HCT116 (cell line): ENCODE results near the gene TMEM151A. TPM values are rescaled to one million over a fixed set of nuclear protein-coding genes. Genes with fewer than 3 reads are reported as not detected.

Experiments
- ATAC-seq: fragments of 200-7000 bp; cut with Tn5 transposase; 2 replicates; pipeline ENCODE4 v1.9.1; 2020; ENCODE audit warnings: mild to moderate bottlenecking, moderate library complexity
- BruUV-seq: library from RNA; stranded (reverse); fragments of 400-500 nt; replicated peaks from 2 replicates; lab custom pipeline; 2021; lab: Mats Ljungman, UMichigan
- CTCF ChIA-PET: fragments of 300-600 bp; sonication (Branson Sonifier 250); formaldehyde crosslinking; loops from one replicate; lab custom pipeline; 2021; ENCODE audit warnings: antibody characterized with exemption; lab: Charles Lee
- POLR2A ChIA-PET: fragments of 300-600, 350-600 bp; sonication (Branson Sonifier 250); formaldehyde crosslinking; loops from one replicate; lab custom pipeline; 2021; ENCODE audit warnings: antibody characterized with exemption; lab: Charles Lee
- RAD21 ChIA-PET, 2 experiments: fragments of 300-600 bp; sonication (Branson Sonifier 250); formaldehyde crosslinking; loops; one replicate each; lab custom pipeline; 2023; ENCODE audit warnings: low total read pairs in 2 of 2; ENCODE audit not compliant: uncharacterized antibody in 2 of 2, unreplicated experiment in 2 of 2, low non-redundant PET in 1 of 2; lab: Charles Lee
- DNase-seq: peaks from one replicate; pipeline ENCODE4 v3.0.0-alpha.2; 2010; ENCODE audit warnings: low read depth, low spot score
- H2AFZ ChIP-seq: fragments of 200-600 bp; shearing (Covaris generic), sonication (generic); 2 replicates; pipeline ENCODE4 v1.6.1; 2017; ENCODE audit warnings: low read depth, mixed run types, mixed read lengths, antibody characterized with exemption, low read length; ENCODE audit not compliant: poor library complexity, severe bottlenecking
- H3K27ac ChIP-seq: 2 replicates; pipeline ENCODE4 v1.5.1; 2012; ENCODE audit warnings: low read depth, low read length
- H3K27me3 ChIP-seq: fragments of 200-600 bp; sonication (generic); 2 replicates; pipeline ENCODE4 v1.6.1; 2016; ENCODE audit warnings: mixed run types, low read length, mixed read lengths; ENCODE audit not compliant: insufficient read depth
- H3K36me3 ChIP-seq, 2 experiments: fragments of 200-500 bp in 1 of 2; fragments of 200-600 bp in 1 of 2; sonication (Bioruptor generic) in 1 of 2; sonication (generic) in 1 of 2; 2 replicates each; pipeline versions ENCODE4 v1.5.1 to v1.6.1; 2014 to 2016; ENCODE audit warnings: low read length in 2 of 2, inconsistent platforms in 1 of 2, mixed read lengths in 1 of 2, mixed run types in 1 of 2; ENCODE audit not compliant: insufficient read depth in 2 of 2, control insufficient read depth in 1 of 2
- H3K4me1 ChIP-seq, 2 experiments: fragments of 200-600 bp in 1 of 2; sonication (generic) in 1 of 2; 2 replicates each; pipeline versions ENCODE4 v1.5.1 to v1.6.1; 2012 to 2017; ENCODE audit warnings: low read length in 2 of 2, inconsistent platforms in 1 of 2, mild to moderate bottlenecking in 1 of 2, mixed read lengths in 1 of 2, mixed run types in 1 of 2, moderate library complexity in 1 of 2; ENCODE audit not compliant: insufficient read depth in 2 of 2, control insufficient read depth in 1 of 2
- H3K4me2 ChIP-seq: fragments of 200-600 bp; sonication (generic); 2 replicates; pipeline ENCODE4 v1.6.1; 2017; ENCODE audit warnings: mixed run types, low read length, mixed read lengths
- H3K4me3 ChIP-seq, 2 experiments: fragments of 200-600 bp in 1 of 2; sonication (generic) in 1 of 2; replicated peaks in 1 of 2; 2 replicates each; pipeline ENCODE4 v1.5.1; 2011 to 2016; ENCODE audit warnings: low read length in 2 of 2, control low read depth in 1 of 2, low read depth in 1 of 2, mild to moderate bottlenecking in 1 of 2, mixed read lengths in 1 of 2, mixed run types in 1 of 2
- H3K79me2 ChIP-seq: fragments of 200-600 bp; sonication (generic); 2 replicates; pipeline ENCODE4 v1.6.1; 2017; ENCODE audit warnings: mild to moderate bottlenecking, mixed run types, low read length, moderate library complexity, mixed read lengths; ENCODE audit not compliant: insufficient read depth
- H3K9ac ChIP-seq: fragments of 200-600 bp; sonication (generic); 2 replicates; pipeline ENCODE4 v1.6.1; 2016; ENCODE audit warnings: low read length, mixed read lengths
- H3K9me2 ChIP-seq: fragments of 200-600 bp; sonication (generic), shearing (Covaris generic); 2 replicates; pipeline ENCODE4 v1.6.1; 2017; ENCODE audit warnings: mixed run types, mild to moderate bottlenecking, moderate library complexity; ENCODE audit not compliant: insufficient read depth
- H3K9me3 ChIP-seq, 2 experiments: fragments of 200-500 bp in 1 of 2; fragments of 200-600 bp in 1 of 2; sonication (Bioruptor generic) in 1 of 2; sonication (generic) in 1 of 2; 2 replicates each; pipeline ENCODE4 v1.6.1; 2014 to 2017; ENCODE audit warnings: low read length in 2 of 2, mixed read lengths in 2 of 2, inconsistent platforms in 1 of 2, low read depth in 1 of 2, mild to moderate bottlenecking in 1 of 2, mixed run types in 1 of 2, moderate library complexity in 1 of 2; ENCODE audit not compliant: control insufficient read depth in 1 of 2, insufficient read depth in 1 of 2
- H4K20me1 ChIP-seq: fragments of 200-600 bp; sonication (generic), shearing (Covaris generic); 2 replicates; pipeline ENCODE4 v1.6.1; 2017; ENCODE audit warnings: mixed run types, mild to moderate bottlenecking, moderate library complexity; ENCODE audit not compliant: insufficient read depth
- CEBPB ChIP-seq: IDR thresholded peaks from 2 replicates; pipeline ENCODE4 v1.6.1; 2012; ENCODE audit warnings: low read depth
- EGR1 ChIP-seq: IDR thresholded peaks from 2 replicates; pipeline ENCODE4 v1.6.1; 2012; ENCODE audit warnings: low read depth
- ELF1 ChIP-seq: IDR thresholded peaks from 2 replicates; pipeline ENCODE4 v1.6.1; 2012; ENCODE audit warnings: low read depth, borderline replicate concordance
- EZH2phosphoT487 ChIP-seq: fragments of 200-600 bp; IDR thresholded peaks from 2 replicates; pipeline ENCODE4 v1.6.1; 2018; ENCODE audit warnings: antibody characterized with exemption, borderline replicate concordance
- FOSL1 ChIP-seq: IDR thresholded peaks from 2 replicates; pipeline ENCODE4 v1.6.1; 2012; ENCODE audit warnings: low read depth
- JUND ChIP-seq: IDR thresholded peaks from 2 replicates; pipeline ENCODE4 v1.6.1; 2012
- POLR2AphosphoS5 ChIP-seq: IDR thresholded peaks from 2 replicates; pipeline ENCODE4 v1.6.1; 2011; ENCODE audit warnings: mild to moderate bottlenecking, low read depth, low read length, moderate library complexity
- RAD21 ChIP-seq: IDR thresholded peaks from 2 replicates; pipeline ENCODE4 v1.6.1; 2012; ENCODE audit warnings: low read depth, mild to moderate bottlenecking
- SIN3A ChIP-seq: IDR thresholded peaks from 2 replicates; pipeline ENCODE4 v1.6.1; 2012; ENCODE audit warnings: low read depth
- SP1 ChIP-seq: IDR thresholded peaks from 2 replicates; pipeline ENCODE4 v1.6.1; 2012; ENCODE audit warnings: low read depth
- SRF ChIP-seq: IDR thresholded peaks from 2 replicates; pipeline ENCODE4 v1.6.1; 2012; ENCODE audit warnings: low read depth
- TCF7L2 ChIP-seq: IDR thresholded peaks from 2 replicates; pipeline ENCODE4 v1.7.0; 2011; ENCODE audit warnings: borderline replicate concordance, inconsistent platforms; ENCODE audit not compliant: insufficient read depth, insufficient read length; ENCODE audit errors: extremely low read depth
- YY1 ChIP-seq: IDR thresholded peaks from 2 replicates; pipeline ENCODE4 v1.6.1; 2011; ENCODE audit warnings: low read length, low read depth, moderate library complexity, mild to moderate bottlenecking; ENCODE audit not compliant: insufficient replicate concordance; ENCODE audit errors: extremely low read depth
- ZBTB33 ChIP-seq: IDR thresholded peaks from 2 replicates; pipeline ENCODE4 v1.6.1; 2011; ENCODE audit warnings: mild to moderate bottlenecking, low read length, moderate library complexity; ENCODE audit not compliant: insufficient replicate concordance; ENCODE audit errors: extremely low read depth
- ZNF274 ChIP-seq: fragments of 200-500 bp; sonication (Bioruptor generic); IDR thresholded peaks from 2 replicates; pipeline ENCODE4 v1.6.1; 2014; ENCODE audit warnings: mild to moderate bottlenecking, low read depth, low read length, inconsistent platforms
- intact Hi-C: fragments of 100-400 bp; cut with micrococcal nuclease; formaldehyde crosslinking; loops from 2 replicates; pipeline ENCODE4 v1.10.0; 2022
- total RNA-seq: library from RNA; stranded (reverse); gene quantifications from one replicate; pipeline ENCODE4 v1.2.1, GENCODE V29; 2021; ENCODE audit not compliant: unreplicated experiment
- TF ChIP-seq, protein P1 (sequence below), 3 experiments: fragments of 200-600 bp in 1 of 3; sonication (generic) in 1 of 3; IDR thresholded peaks in 2 of 3; conservative IDR thresholded peaks in 1 of 3; 2 replicates each; pipeline ENCODE4 v1.5.1; 2012 to 2017; ENCODE audit warnings: low read depth in 2 of 3, low read length in 2 of 3, antibody characterized with exemption in 1 of 3, borderline replicate concordance in 1 of 3, control low read depth in 1 of 3, mild to moderate bottlenecking in 1 of 3, mixed read lengths in 1 of 3, mixed run types in 1 of 3, moderate library complexity in 1 of 3; ENCODE audit not compliant: insufficient read depth in 1 of 3
- TF ChIP-seq, protein P2 (sequence below): IDR thresholded peaks from 2 replicates; pipeline ENCODE4 v1.6.1; 2012; ENCODE audit warnings: low read depth

Gene TMEM151A
- total RNA-seq, 1 experiment from 2014 or later = 5.9 TPM

DNA sequence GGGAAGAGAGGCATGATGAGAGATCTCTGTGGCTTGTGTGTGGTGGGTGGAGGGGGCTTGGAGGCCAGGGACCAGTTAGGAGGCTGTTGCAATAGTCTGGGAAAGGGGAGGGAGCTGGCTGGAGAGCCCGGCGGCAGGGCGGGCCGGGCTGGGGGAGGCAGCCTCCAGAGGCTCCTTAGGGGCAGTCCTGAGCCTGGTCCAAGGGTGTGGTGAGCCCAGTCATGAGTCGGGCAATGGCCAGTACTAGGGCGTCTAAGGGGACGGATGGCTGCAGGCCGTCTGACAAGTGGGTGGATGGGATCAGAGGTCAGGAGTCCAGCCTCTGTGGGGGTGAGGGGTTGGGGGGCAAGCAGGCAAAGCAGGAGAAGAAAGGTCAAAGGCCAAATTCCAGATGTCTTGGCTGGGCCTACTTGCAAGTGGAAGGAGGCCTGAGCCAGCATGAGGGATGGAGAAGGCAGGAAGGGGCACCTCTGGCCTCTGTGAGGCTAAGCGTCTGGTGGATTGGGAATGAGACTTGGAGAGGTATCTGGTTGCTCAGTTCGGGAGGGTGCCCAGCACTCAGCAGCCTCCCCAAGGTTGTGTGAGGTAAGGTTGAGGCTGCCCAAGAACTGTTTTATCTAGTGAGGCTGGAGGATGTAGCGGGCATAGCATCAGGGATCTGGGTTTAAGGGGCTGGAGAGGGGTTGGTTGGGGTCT is 31.2 kb downstream of the TMEM151A start:
- ChIA-PET CTCF (interaction anchor here (1.4 kb wide), 1 partner anchor 10 kb away, joined by 6 read pairs; no protein-coding TSS in a partner anchor), POLR2A (interaction anchor here (1.8 kb wide), 1 partner anchor 11 kb away, joined by 7 read pairs; no protein-coding TSS in a partner anchor), RAD21 (no interaction called here)
- Histone ChIP-seq H3K4me1 (peaks cover 7 to 36% of the 10 kb centered on the region in 2 experiments), H3K36me3 (no peaks in the 10 kb centered on the region), H3K27ac (no peak overlapping the region), H3K9me3 (no peaks in the 10 kb centered on the region), H3K4me3 (no peak overlapping the region), H3K4me2 (no peak overlapping the region), H2AFZ (no peak overlapping the region), H3K79me2 (no peaks in the 10 kb centered on the region), H4K20me1 (no peaks in the 10 kb centered on the region), H3K27me3 (no peaks in the 10 kb centered on the region), H3K9ac (no peak overlapping the region), H3K9me2 (no peaks in the 10 kb centered on the region)
- intact Hi-C loops = no loop called here
- ATAC-seq (no peak), DNase-seq (no peak)
- BruUV-seq = no TSS peak
- TF ChIP-seq SIN3A (no peak), ZBTB33 (no peak), SP1 (no peak), FOSL1 (no peak), YY1 (no peak), CEBPB (no peak), SRF (no peak), EZH2phosphoT487 (no peak), POLR2AphosphoS5 (no peak), TCF7L2 (no peak), ZNF274 (no peak), ELF1 (no peak), EGR1 (no peak), RAD21 (no peak), JUND (no peak)
- TF ChIP-seq, protein P1, sequence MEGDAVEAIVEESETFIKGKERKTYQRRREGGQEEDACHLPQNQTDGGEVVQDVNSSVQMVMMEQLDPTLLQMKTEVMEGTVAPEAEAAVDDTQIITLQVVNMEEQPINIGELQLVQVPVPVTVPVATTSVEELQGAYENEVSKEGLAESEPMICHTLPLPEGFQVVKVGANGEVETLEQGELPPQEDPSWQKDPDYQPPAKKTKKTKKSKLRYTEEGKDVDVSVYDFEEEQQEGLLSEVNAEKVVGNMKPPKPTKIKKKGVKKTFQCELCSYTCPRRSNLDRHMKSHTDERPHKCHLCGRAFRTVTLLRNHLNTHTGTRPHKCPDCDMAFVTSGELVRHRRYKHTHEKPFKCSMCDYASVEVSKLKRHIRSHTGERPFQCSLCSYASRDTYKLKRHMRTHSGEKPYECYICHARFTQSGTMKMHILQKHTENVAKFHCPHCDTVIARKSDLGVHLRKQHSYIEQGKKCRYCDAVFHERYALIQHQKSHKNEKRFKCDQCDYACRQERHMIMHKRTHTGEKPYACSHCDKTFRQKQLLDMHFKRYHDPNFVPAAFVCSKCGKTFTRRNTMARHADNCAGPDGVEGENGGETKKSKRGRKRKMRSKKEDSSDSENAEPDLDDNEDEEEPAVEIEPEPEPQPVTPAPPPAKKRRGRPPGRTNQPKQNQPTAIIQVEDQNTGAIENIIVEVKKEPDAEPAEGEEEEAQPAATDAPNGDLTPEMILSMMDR (IDR thresholded peaks at IDR 0.05 in 2 of 3, conservative IDR thresholded peaks at IDR 0.05 in 1 of 3; ENCODE audit: borderline replicate concordance in 1 of 3, insufficient read depth in 1 of 3, low read depth in 2 of 3, low read length in 2 of 3) = no peak
- TF ChIP-seq, protein P2, sequence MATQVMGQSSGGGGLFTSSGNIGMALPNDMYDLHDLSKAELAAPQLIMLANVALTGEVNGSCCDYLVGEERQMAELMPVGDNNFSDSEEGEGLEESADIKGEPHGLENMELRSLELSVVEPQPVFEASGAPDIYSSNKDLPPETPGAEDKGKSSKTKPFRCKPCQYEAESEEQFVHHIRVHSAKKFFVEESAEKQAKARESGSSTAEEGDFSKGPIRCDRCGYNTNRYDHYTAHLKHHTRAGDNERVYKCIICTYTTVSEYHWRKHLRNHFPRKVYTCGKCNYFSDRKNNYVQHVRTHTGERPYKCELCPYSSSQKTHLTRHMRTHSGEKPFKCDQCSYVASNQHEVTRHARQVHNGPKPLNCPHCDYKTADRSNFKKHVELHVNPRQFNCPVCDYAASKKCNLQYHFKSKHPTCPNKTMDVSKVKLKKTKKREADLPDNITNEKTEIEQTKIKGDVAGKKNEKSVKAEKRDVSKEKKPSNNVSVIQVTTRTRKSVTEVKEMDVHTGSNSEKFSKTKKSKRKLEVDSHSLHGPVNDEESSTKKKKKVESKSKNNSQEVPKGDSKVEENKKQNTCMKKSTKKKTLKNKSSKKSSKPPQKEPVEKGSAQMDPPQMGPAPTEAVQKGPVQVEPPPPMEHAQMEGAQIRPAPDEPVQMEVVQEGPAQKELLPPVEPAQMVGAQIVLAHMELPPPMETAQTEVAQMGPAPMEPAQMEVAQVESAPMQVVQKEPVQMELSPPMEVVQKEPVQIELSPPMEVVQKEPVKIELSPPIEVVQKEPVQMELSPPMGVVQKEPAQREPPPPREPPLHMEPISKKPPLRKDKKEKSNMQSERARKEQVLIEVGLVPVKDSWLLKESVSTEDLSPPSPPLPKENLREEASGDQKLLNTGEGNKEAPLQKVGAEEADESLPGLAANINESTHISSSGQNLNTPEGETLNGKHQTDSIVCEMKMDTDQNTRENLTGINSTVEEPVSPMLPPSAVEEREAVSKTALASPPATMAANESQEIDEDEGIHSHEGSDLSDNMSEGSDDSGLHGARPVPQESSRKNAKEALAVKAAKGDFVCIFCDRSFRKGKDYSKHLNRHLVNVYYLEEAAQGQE = no peak
